Keratinocyte (primary cell): Measurements from ENCODE around the gene IDH3A. TPM values are rescaled to one million over a fixed set of nuclear protein-coding genes. Genes with fewer than 3 reads are reported as not detected.

ENCODE experiments used
- DNase-seq: peaks from one replicate; pipeline ENCODE4 v3.0.0-alpha.2; 2011; ENCODE audit warnings: low read depth, missing footprints, low spot score
- FAIRE-seq: peaks from 2 replicates; lab custom pipeline; 2011; peaks lifted over from hg19 to GRCh38; lab: Jason Lieb, UNC
- H2AFZ ChIP-seq: 2 replicates; pipeline ENCODE4 v1.6.0; 2012; ENCODE audit warnings: low read length, control low read depth, inconsistent platforms; ENCODE audit not compliant: control insufficient read depth
- H3K27ac ChIP-seq: 2 replicates; pipeline ENCODE4 v1.5.1; 2011; ENCODE audit warnings: low read length; ENCODE audit not compliant: control insufficient read depth, insufficient read depth
- H3K27me3 ChIP-seq: 3 replicates; pipeline ENCODE4 v1.6.0; 2011; ENCODE audit warnings: low read length; ENCODE audit not compliant: control insufficient read depth, insufficient read depth; ENCODE audit errors: extremely low read depth
- H3K36me3 ChIP-seq, 2 experiments: 2 replicates in 1 of 2; 3 replicates in 1 of 2; pipeline ENCODE4 v1.5.1; 2011; ENCODE audit warnings: low read length in 2 of 2, mild to moderate bottlenecking in 1 of 2; ENCODE audit not compliant: control insufficient read depth in 2 of 2, insufficient read depth in 2 of 2; ENCODE audit errors: extremely low read depth in 1 of 2
- H3K4me1 ChIP-seq: 3 replicates; pipeline ENCODE4 v1.5.1; 2011; ENCODE audit warnings: low read length; ENCODE audit not compliant: control insufficient read depth, insufficient read depth; ENCODE audit errors: extremely low read depth
- H3K4me2 ChIP-seq: 3 replicates; pipeline ENCODE4 v1.6.0; 2011; ENCODE audit warnings: low read depth, low read length; ENCODE audit not compliant: control insufficient read depth, insufficient read depth; ENCODE audit errors: extremely low read depth
- H3K4me3 ChIP-seq, 3 experiments: fragments of 200-600 bp in 1 of 3; sonication (generic) in 1 of 3; 2 replicates in 2 of 3; 3 replicates in 1 of 3; pipeline ENCODE4 v1.5.1; 2011 to 2016; ENCODE audit warnings: low read length in 3 of 3, mild to moderate bottlenecking in 3 of 3, control low read depth in 2 of 3, inconsistent platforms in 1 of 3, low read depth in 1 of 3, mixed read lengths in 1 of 3, mixed run types in 1 of 3, moderate library complexity in 1 of 3; ENCODE audit not compliant: control insufficient read depth in 2 of 3, insufficient read depth in 2 of 3; ENCODE audit errors: extremely low read depth in 1 of 3
- H3K79me2 ChIP-seq: 2 replicates; pipeline ENCODE4 v1.6.0; 2012; ENCODE audit warnings: low read length; ENCODE audit not compliant: control insufficient read depth, insufficient read depth
- H3K9ac ChIP-seq: 3 replicates; pipeline ENCODE4 v1.6.0; 2011; ENCODE audit warnings: low read length; ENCODE audit not compliant: control insufficient read depth, insufficient read depth; ENCODE audit errors: extremely low read depth
- H3K9me1 ChIP-seq: 3 replicates; pipeline ENCODE4 v1.6.0; 2011; ENCODE audit warnings: low read length; ENCODE audit not compliant: control insufficient read depth, insufficient read depth; ENCODE audit errors: extremely low read depth
- H3K9me3 ChIP-seq: 2 replicates; pipeline ENCODE4 v1.5.1; 2012; ENCODE audit warnings: low read depth, low read length; ENCODE audit not compliant: control insufficient read depth
- H4K20me1 ChIP-seq: 3 replicates; pipeline ENCODE4 v1.6.0; 2011; ENCODE audit warnings: low read length; ENCODE audit not compliant: control insufficient read depth, insufficient read depth; ENCODE audit errors: extremely low read depth
- EZH2 ChIP-seq: IDR thresholded peaks from one replicate; pipeline ENCODE4 v1.6.1; 2012; ENCODE audit warnings: inconsistent platforms, mild to moderate bottlenecking, low read length, moderate library complexity
- dilution Hi-C: fragments of 300-500 bp; cut with MboI; formaldehyde crosslinking; loops from one replicate; pipeline ENCODE4 v1.7.0; 2020; ENCODE audit warnings: low sequenced_read_pairs; ENCODE audit not compliant: extremely low pct_ligation_motif_present
- polyA plus RNA-seq, 5 experiments: library from polyadenylated mRNA; depleted of rRNA in 3 of 5; stranded (reverse) in 3 of 5; stranded (forward) in 1 of 5; unstranded in 1 of 5; fragments of >200 nt; gene quantifications; 1 replicate in 1 of 5; 2 replicates in 3 of 5; 3 replicates in 1 of 5; pipeline versions ENCODE4 v1.2.1 to v1.2.3, GENCODE V29; 2011 to 2012; ENCODE audit warnings: missing spikeins in 2 of 5, low read depth in 1 of 5, low replicate concordance in 1 of 5
- TF ChIP-seq, protein P1 (sequence below), 3 experiments: IDR thresholded peaks in 1 of 3; conservative IDR thresholded peaks in 1 of 3; optimal IDR thresholded peaks in 1 of 3; 2 replicates in 2 of 3; 3 replicates in 1 of 3; pipeline versions ENCODE3 to v1.5.1; 2011; ENCODE audit warnings: low read length in 3 of 3, mild to moderate bottlenecking in 3 of 3, moderate library complexity in 2 of 3, control low read depth in 1 of 3, inconsistent platforms in 1 of 3; ENCODE audit not compliant: insufficient read depth in 2 of 3; ENCODE audit errors: extremely low read depth in 1 of 3

IDH3A gene
- polyA plus RNA-seq, 1 donor (not counting 4 experiments of a cell fraction or from before 2014, with no cell fraction given): 118 TPM

DNA sequence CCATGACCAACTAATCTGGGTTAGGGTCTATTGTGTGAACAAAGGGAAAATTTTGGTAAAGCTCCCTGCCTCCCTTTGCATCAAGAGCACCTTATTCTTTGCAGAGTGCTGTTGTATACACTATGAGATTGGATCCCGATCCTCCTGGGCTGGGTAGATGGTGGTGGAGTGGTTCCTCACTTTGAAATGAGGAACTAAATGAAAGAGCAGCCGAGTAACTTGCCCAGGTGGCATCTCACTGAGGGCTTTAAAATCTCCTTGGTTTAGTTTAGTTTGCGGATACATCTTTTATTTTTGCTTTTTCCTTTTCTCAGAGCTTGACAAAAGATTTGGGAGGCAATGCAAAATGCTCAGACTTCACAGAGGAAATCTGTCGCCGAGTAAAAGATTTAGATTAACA is 19.4 kb downstream of the IDH3A start:
- no peak for TF ChIP-seq EZH2
- TF ChIP-seq, protein P1, sequence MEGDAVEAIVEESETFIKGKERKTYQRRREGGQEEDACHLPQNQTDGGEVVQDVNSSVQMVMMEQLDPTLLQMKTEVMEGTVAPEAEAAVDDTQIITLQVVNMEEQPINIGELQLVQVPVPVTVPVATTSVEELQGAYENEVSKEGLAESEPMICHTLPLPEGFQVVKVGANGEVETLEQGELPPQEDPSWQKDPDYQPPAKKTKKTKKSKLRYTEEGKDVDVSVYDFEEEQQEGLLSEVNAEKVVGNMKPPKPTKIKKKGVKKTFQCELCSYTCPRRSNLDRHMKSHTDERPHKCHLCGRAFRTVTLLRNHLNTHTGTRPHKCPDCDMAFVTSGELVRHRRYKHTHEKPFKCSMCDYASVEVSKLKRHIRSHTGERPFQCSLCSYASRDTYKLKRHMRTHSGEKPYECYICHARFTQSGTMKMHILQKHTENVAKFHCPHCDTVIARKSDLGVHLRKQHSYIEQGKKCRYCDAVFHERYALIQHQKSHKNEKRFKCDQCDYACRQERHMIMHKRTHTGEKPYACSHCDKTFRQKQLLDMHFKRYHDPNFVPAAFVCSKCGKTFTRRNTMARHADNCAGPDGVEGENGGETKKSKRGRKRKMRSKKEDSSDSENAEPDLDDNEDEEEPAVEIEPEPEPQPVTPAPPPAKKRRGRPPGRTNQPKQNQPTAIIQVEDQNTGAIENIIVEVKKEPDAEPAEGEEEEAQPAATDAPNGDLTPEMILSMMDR (optimal IDR thresholded peaks at IDR 0.05 in 1 of 3, IDR thresholded peaks at IDR 0.05 in 1 of 3, conservative IDR thresholded peaks at IDR 0.05 in 1 of 3; ENCODE audit: extremely low read depth in 1 of 3, insufficient read depth in 2 of 3, low read length in 3 of 3): no peak
- Histone ChIP-seq H3K4me1 (no peaks in the 10 kb centered on the region), H3K27ac (no peak overlapping the region), H3K27me3 (no peaks in the 10 kb centered on the region), H4K20me1 (no peaks in the 10 kb centered on the region), H3K4me3 (no peak overlapping the region), H3K9me3 (no peaks in the 10 kb centered on the region), H3K79me2 (no peaks in the 10 kb centered on the region), H3K9me1 (no peaks in the 10 kb centered on the region), H2AFZ (no peak overlapping the region), H3K9ac (no peak overlapping the region), H3K36me3 (peaks cover 18 to 28% of the 10 kb centered on the region in 2 experiments), H3K4me2 (no peak overlapping the region)
- dilution Hi-C loops: no loop called here
- FAIRE-seq (no peak), DNase-seq (no peak)

DNA sequence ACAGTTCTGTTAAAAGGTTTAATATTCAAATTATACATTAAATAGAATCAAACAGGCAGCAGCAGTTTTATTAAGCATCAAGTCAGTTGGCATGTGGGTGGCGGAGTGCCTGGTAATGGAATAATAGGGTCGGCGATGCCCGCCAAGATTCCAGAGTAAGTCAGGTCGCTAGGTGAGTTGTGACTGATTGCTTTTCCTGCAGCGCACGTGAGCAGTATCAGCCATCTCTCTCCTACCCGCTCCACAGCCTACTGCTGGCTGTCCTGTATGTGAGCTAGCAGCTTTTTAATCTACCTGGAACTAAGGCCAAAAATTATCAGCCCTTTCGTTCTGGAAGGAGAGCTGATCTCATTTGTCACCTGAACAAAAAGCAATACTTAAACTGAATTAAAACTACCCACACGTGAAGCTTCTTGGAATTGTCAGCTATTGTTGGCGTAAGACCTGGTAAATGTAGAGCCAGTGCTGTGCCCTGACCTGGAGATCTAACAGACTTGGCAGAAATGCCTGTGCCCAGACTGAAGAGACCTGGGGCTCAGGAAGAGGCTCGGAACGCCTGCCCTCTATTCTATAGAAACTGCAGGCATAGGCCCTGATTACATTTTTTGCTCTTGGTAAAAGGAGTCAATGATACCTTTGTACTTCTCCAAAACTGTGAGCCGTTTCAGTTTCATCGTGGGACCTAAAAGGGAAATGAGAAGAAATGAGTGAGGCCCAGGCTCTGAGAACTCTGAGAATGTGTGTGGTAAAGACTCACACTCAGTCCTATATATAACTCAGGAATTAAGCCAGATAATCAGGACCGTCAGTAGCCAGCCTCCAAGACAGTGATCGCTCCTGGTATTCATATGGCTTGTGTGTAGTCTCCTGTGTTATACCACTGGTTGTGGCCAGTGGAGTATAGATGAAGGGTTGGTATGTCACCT is 21.9 kb downstream of the IDH3A start:
- TF ChIP-seq, protein P1 (optimal IDR thresholded peaks at IDR 0.05 in 1 of 3, IDR thresholded peaks at IDR 0.05 in 1 of 3, conservative IDR thresholded peaks at IDR 0.05 in 1 of 3; ENCODE audit: extremely low read depth in 1 of 3, insufficient read depth in 2 of 3, low read length in 3 of 3): no peak
- no peaks in the 10 kb centered on the region for H3K79me2 ChIP-seq

More for the DNA sequence above, 21.9 kb downstream of the IDH3A start:
- H3K9ac ChIP-seq: no peak overlapping the region
- dilution Hi-C loops: no loop called here
- no peak for DNase-seq
- H4K20me1 ChIP-seq: no peaks in the 10 kb centered on the region
- FAIRE-seq: no peak
- H2AFZ ChIP-seq: no peak overlapping the region
- H3K4me2 ChIP-seq: no peak overlapping the region
- H3K36me3 ChIP-seq: peaks cover 14 to 17% of the 10 kb centered on the region in 2 experiments
- H3K9me3 ChIP-seq: no peaks in the 10 kb centered on the region
- H3K27me3 ChIP-seq: no peaks in the 10 kb centered on the region
- no peak overlapping the region for H3K4me3 ChIP-seq
- no peaks in the 10 kb centered on the region for H3K9me1 ChIP-seq
- no peaks in the 10 kb centered on the region for H3K4me1 ChIP-seq
- no peak overlapping the region for H3K27ac ChIP-seq
